Muscle of back (tissue), 11 donors: ENCODE measurements around the gene CIRBP. TPM values are rescaled to one million over a fixed set of nuclear protein-coding genes. Genes with fewer than 3 reads are reported as not detected.
A peak's percentile ranks its signal among the peaks of the same experiment; 100 is the strongest.

Source experiments
- DNase-seq, 3 donors: peaks; one replicate each; pipeline versions ENCODE4 v3.0.0 to v3.0.0-alpha.2; 2013
- polyA plus RNA-seq, 10 donors: library from polyadenylated mRNA; unstranded; fragments of 120-200 nt; gene quantifications; one replicate each; pipeline ENCODE4 v1.2.1, GENCODE V29; 2013; ENCODE audit not compliant: insufficient read length in 10 of 10

The CIRBP gene
- polyA plus RNA-seq, 10 donors = 408 to 480 (median 436) TPM

DNA sequence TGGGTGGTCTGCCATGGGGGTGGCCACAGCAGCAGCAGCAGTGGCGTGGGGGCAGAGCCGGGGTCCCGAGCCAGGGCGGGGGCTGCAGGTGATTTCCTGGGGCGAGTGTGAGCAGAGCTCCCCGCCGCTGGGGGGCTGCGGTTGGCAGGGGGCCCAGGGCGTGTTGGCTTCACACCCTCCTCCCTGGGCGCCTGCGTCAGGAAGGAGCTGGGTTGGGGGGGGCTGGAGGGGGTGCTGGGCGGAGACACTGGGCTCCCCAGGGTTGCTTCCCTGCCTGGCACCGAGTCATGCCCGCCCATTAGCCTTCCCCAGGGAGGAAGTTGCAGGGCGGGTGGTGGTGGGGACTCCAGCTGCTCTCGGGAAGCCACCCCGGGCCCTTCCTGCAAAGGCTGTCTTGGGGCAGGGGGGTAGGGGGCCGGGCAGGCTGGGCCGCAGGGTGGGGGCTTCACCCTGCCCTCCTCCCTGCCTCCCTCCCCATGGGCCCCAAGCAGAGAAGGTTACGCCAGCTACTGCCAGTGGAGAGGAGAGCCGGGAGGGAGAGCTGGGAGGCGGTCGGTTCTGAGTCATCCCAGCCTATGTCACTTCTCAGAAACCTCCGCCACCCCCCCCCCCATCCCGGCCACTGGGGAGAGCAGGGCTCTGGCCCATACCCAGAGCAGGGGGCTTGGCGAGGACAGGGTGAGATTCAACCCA lies 16.2 kb upstream of the CIRBP start:
- peak in 2 of 3 donors; percentile 81 to 94 for DNase-seq

DNA sequence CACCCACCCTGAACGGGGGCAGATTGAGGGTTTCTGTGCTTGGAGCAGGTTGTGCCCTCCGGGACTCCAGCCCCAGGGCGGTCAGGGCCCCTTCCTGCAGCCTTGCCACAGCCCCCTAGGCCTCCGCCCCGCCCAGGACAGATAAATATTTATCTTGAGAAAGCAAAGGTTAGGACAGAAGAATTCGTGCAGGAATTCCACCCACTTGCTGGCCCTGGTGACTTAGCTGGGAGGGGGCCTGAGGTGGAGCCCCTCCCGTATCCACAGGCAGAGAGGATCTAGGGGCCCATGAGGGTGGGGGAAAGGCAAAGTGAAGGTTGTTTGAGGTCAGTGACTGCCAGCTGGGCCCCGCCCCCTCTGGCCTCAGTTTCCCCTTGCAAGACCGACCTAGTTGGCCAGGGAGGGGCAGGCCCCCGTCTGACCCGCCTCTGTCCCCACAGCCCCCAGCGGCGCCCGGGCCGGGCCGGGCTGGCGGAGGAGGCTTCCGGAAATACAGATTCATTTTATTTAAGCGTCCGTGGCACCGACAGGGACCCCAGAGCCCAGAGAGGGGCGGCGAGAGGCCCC lies 15.5 kb upstream of the CIRBP start:
- no peak for DNase-seq

DNA sequence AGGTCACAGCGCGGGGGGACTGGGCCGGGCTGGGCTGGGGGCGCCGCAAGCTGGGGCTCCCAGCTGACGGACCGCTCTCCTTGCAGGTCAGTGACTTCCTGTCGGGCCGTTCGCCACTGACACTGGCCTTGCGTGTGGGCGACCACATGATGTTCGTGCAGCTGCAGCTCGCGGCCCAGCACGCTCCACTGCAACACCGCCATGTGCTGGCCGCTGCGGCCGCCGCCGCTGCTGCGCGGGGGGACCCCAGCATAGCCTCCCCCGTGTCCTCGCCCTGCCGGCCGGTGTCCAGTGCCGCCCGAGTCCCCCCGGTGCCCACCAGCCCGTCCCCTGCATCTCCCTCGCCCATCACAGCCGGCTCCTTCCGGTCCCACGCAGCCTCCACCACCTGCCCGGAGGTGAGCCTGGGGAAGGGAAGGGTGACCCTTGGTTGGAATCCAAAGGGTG lies 15.0 kb upstream of the CIRBP start:
- DNase-seq = no peak

DNA sequence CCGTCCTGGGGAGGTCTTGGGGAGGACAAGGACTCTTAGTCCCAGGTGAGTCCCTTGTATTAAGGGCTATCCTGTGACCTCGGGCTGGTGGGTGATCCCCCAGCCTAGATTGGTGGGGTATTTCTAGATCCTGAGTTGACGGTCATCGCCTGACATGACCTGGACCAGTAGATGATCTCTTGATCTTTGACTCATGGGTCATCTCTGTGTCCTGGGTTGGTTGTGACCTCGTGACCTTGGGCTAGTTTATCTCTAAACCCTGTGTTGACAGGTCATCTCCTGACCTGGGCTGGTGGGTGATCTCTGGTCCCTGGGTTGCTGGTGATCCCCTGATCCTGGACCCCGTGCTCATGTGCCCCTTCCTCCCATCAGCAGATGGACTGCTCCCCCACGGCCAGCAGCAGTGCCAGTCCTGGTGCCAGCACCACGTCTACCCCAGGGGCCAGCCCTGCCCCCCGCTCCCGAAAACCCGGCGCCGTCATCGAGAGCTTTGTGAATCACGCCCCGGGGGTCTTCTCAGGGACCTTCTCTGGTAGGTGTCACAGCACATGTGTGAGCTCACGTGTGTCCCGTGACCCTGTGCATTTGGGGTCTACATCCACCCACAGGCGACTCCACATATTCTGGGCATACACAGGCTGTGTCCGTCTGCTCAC lies 14.5 kb upstream of the CIRBP start:
- no peak for DNase-seq

DNA sequence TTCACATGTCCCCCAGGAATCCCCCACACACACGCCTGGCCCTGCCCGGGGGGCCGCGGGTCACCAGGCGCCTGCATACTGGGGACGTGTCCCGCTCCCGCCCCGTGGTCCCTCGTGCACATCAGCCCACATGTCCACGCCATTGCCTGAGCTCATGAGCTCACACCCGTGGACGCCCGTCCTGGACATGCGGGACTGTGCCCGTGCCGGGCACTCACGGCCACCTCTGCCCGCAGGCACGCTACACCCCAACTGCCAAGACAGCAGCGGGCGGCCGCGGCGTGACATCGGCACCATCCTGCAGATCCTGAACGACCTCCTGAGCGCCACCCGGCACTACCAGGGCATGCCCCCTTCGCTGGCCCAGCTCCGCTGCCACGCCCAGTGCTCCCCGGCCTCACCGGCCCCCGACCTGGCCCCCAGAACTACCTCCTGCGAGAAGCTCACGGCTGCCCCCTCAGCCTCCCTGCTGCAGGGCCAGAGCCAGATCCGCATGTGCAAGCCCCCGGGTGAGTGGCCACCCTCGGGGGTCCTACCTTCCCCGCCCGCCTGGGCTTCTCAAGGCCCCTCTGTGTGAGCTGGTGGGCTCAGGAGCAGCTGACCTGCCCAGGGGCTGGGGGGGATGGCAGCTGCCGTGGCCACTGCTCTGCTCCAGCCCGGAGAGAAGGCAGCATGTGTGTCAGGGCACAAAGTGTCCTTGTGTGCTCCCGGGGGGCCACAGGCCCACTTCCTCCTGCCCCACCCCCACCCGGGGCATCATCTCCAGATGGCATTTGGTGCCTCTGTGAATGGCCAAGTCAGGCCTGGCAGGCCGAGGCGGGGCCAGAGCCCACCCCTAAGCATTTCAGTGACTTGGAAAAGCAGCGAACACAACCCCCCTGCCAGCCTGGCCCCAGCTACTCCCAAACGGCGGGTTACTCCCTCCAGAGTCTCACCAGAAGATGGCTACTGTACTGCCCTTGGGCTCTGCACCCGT lies 13.7 kb upstream of the CIRBP start:
- DNase-seq = no peak

DNA sequence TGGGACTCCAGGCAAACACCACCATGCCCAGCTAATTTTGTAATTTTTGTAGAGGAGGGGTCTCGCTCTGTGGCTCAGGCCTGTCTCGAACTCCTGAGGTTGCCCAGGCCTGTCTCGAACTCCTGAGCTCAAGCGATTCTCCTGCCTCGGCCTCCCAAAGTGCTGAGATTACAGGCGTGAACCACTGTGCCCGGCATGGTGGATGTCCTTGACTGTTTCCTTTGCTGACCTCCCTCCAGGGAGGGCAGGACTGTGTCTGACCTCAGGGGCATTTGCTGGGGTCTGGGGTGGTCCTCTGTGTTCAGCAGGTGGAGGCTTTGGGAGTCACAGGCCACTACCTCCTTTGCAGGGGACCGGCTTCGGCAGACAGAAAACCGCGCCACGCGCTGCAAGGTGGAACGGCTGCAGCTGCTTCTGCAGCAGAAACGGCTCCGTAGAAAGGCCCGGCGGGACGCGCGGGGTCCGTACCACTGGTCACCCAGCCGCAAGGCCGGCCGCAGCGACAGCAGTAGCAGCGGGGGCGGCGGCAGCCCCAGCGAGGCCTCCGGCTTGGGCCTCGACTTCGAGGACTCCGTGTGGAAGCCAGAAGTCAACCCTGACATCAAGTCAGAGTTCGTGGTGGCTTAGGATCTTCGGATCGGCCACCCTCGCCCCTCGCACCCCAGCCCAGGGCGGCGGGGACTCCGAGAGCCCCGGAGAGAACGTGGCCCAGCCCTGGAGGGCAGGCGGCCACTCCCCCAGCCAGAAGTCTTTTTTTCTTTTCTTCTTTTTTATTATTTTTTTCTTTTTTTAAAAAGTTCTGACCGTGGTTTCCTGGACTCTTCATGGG lies 12.3 kb upstream of the CIRBP start:
- DNase-seq = no peak

DNA sequence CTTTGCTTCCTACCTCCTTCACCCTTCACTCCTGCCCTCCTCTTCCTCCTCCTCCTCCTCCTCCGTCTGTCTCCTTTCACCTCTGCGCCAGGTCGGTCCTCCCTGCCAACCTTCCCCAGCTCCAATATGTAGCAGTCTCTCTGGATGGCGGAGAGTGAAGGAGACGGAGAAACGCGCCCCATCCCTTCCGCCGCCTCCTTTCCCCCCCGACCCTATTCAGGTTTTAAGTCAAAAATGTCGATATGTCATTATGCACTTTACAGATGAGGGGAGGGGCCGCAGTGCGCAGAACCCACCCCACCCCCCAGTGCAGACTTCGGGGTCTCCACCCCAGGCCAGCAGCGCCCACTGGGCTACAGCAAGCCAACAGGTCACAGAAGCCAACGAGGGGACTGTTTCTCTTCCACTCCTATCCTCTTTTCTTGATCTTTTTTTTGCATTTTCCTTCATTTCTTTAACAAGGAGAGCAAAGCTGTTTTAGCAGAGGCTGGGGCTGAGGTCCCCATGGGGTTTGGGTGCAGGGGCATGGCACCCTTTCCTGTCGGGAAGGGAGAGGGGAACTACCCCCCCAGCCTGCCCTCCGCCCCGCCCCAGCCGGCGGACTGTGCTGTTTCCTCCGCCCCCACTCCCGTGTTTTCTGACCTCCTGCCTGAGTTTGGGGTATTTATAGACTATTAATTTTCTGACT lies 11.5 kb upstream of the CIRBP start:
- no peak for DNase-seq

DNA sequence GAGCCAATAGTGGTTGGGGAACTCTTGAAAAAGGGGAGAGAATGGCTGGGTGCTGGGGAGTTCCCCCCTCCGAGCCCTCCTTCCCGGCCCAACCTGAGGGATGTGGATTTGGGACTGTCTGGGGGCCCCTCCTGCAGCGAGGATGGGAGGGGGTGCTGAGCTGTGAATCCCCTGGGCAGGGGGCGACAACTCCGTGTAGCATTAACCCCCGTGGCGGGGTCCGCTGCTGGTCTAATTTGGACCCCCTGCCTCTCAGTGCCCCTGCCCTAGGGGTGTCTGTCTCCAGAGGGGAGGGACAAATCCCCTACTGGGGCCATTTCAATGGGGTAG lies 11.0 kb upstream of the CIRBP start:
- DNase-seq = no peak

DNA sequence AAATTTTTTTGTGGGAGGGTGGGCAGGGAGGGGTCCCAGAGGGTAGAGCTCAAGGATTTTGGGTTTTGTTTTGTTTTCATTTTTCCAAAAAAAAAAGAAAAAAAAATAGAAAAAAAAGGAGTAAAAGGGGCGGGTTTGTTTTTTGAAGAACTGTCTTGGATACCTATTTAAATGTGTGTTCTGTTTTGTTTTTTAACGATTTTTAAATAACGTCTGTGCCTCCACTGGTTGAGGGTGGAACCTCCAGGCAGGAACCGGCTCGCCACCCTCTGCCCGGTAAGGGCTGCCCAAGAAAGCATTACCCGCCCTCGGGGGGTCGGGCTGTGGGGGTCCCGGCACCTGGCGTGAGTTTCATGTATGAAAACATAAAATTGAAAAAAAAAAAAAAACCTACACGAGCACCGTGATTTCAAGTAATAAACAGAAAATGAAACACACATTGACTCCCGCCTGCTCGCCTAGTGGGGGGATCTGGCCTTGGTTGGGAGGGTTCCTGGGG lies 10.4 kb upstream of the CIRBP start:
- DNase-seq = no peak

DNA sequence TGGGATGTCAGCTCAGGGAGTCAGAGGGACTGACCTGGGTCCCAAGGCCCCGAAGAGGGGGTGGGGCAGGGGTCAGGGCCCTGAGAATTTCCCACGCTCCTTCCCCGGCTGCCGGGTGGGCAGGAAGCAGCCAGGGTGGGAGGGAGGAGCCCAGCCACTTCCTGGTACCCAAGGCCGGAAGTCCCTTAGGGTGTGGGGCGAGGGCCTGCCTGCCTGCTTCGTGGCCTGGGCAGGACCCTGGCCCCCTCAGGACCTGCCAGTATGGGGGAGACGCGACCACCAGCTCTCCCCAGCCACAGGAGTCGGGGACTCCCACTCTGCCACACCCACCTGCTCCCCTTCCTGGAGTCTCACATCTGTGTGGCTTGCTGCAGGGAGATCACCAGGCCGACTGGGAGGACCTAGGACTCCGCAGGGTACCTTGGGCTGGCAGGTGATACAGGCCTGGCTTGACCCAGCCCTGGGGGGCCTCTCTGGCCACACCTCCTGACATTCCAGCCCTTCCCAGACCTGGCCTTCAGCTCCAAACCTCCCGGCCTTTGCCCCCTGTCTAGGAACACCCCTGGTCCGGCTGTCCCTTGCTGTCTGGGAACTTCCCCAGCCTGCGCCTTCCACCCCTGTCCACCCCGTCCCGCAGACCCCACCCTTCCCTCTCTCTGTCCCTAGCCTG lies 9.8 kb upstream of the CIRBP start:
- peak in 1 of 3 donors; percentile 76 for DNase-seq

DNA sequence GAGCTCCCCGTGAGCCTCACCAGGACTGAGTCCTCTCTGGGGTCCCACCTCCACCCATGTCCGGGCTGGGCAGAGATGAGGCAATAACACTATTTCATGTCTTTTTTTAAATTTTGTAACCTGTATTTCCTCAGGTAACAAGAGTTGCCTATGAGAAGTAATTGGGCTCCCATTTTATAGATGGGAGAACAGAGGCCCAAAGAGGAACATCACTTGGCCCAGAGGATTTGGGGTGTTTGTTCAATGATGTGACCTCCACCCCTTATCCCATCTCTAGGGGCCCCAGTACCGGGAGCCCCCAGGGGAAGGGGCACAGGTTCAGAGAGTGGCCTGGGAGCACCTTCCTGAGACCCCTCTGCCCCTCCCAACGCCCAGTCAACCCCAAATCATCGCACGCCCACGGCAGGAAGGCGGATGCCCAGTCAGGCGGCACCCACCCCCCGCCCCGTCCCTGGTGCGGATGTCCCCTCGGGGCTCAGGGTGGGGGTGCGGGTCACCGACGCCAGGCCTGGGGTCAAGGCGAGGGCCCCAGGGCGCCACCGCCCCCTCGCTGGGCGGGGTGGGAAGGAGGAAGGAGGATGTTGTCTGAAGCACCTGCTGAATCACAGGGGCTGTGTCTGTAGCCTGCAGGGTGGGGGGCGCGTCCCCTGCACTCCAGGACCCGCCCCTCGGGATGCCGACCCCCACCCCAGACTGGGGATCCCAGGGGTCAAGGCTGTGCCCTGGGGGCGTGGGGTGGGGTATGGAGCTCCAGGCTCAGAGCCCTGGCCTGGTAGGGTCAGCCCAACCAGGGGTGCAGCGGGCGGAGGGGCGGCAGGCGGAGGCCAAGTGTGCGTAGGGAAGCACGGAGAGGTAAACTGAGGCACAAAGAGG lies 9.0 kb upstream of the CIRBP start:
- peak in 1 of 3 donors; percentile 42 for DNase-seq

DNA sequence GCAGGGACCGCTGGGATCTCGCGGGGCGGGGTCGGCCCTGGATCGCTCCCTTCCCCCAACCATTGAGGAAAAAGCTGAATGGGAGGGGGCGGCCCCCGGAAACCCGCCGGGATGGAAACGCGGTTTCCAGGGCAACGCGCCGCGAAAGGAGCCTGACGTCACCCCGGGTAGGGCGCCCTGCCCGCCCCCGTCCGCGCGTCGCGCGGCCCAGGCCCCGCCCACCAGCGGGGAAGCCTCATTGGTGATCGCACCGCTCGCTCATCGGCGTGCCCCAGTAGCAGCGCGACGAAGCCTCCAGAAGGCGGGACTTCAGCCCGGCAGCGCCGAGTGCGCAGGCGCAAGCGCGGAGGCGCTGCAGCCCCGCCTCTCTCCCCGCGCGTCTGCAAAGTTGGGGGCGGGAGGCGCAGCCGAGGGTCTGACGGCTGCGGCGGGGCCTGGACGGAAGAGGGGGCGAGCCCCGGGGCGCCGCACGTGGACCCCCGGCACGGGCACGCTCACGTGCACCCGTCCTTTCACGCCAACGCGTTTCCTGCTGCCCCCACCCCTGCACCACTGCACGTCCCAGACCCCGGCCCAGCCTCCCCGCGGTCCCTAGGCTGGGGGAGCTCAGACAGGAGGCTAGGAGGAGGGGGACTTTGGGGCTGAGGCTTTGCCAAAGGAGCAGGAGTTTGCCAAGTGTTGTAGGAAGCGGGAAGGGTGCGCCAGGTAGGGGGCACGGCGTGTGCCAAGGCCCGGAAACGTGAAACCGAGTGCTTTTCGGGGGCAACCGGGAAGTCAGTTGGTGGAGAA lies 8.2 kb upstream of the CIRBP start:
- DNase-seq = peak; percentile 96 to 99 (median 99)

DNA sequence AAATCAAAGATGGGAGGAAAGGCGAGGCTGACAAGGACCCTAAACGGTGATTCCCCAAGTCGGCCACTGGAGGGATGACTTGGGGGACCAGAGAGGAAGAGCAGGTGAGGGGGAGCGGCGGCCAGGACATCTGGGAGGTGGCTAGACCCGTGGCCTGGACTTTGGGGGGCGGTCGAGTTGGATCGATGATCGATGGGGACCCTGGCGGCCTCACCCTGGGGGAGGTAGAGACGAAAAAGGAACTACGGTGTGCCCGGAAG lies 7.7 kb upstream of the CIRBP start:
- DNase-seq = no peak

DNA sequence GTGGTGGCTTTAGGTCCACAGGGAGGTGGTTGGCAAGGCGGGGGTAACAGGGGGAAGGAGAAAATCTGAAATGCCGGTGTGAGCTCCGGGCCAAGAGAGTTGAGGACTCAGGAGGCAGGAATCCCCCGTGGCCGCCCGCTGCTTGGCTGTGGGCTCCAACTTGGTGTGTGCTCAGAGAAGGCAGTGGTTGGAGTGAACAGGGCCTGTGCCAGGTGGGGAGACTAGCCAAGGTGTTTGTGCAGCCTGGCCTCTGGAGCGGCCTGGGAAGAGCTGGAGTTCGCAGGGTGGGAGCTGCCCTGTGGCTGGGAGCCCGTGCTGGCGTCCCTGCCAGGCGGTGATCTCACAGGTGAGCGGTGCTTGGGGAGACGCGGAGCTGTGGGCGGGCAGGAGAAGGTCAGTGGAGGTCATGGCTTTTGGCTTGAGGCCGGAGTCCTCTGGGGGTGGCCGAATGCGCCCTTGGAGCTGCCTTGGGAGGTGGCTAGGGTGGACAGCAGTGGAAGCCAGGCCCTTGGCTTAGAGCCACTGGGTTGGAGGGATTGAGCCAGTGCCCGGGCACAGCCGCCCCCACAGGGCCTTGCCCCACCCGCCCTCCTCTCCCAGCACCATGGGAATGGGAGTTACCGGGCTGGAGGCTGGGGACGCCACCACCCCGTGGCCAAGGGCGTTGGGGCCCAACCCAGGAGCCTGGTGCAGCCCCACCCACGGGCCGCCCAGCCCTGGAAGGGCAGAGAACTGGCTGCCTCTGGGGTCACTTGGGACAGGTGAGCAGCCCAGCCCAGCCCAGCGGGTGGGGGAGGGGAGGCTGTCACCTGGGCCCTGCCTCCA lies 7.1 kb upstream of the CIRBP start:
- peak in 1 of 3 donors; percentile 55 for DNase-seq

DNA sequence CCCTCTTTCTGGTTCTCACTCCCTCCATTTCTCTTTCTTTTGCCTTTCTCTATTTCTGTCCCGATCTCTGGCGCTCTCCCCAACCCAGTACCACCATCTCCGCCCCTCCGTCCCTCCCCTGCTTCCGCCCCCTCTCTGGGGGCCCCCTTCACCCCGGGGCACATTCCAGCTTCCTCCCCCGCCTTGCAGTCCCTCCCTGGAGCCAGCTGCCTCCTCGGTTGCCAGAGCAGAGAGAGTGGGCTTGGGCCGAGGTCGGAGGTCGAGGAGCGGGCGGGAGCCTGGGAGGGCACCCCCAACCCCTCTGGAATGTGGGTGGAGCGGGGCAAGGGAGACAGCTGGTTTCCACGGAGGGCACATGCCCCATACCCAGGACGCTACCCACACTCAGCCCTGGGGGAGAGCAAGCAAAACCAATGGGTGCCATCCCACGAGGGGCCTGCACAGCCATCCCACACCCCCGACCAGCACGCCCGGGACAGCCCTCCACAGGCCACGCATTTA lies 6.5 kb upstream of the CIRBP start:
- peak in 1 of 3 donors; percentile 51 for DNase-seq

DNA sequence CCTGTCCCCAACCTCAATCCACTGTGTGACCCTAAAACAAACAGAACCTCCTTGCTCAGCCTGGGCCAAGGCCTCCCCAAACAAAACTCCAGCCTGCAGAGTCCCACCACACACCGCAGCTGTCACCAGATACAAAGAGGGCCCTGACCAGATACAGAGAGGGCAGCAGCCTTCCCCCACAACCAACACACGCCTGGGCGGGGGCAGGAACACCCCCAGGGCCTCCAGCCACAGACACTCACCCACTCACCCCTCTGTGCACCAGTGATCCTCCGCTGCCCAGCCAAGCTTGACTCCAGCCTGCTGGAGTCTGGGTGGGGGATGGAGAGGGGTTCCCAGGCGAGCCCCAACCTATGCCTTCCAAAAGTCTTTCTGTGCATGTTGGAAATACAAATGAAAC lies 5.9 kb upstream of the CIRBP start:
- DNase-seq = peak in 1 of 3 donors; percentile 45
